ENCODE results near the gene EPS15.

The EPS15 gene

DNA sequence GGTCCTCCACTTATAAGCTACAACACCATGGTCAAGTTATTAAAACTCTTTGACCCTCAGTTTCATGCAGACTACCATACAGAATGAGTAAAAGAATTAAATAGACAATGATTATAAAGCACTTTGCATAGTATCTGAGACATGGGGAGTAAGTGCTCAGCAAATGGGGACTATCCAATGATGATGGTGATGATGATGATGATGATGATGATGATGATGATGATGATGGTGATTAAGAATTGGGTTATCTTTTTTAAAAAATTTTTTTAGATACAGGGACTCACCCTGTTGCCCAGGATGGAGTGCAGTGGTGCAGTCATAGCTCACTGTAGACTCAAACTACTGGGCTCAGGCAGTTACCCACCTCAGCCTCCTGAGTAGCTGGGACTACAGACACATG lies 8.1 kb upstream of the EPS15 start:
- DNase-seq (ENCODE audit: insufficient read length, low spot score) (no peak), FAIRE-seq (no peak)
- TF ChIP-seq CTCF (IDR thresholded peaks at IDR 0.05; ENCODE audit: insufficient read depth, missing control alignments), result no peak

- FAIRE-seq (no peak), DNase-seq (ENCODE audit: insufficient read length, low spot score) (no peak)
- TF ChIP-seq CTCF (IDR thresholded peaks at IDR 0.05; ENCODE audit: insufficient read depth, missing control alignments), result no peak
Observed at GRCh38 chr1:51526248-51526647, 7.2 kb upstream of the EPS15 start.

GRCh38 chr1:51525295-51525694 lies 6.2 kb upstream of the EPS15 start:
- no peak for FAIRE-seq
- no peak for TF ChIP-seq CTCF (IDR thresholded peaks at IDR 0.05; ENCODE audit: insufficient read depth, missing control alignments)
- DNase-seq (ENCODE audit: insufficient read length, low spot score), result no peak

- no peak for TF ChIP-seq CTCF (IDR thresholded peaks at IDR 0.05; ENCODE audit: insufficient read depth, missing control alignments)
- DNase-seq (ENCODE audit: insufficient read length, low spot score), result no peak
- no peak for FAIRE-seq
Observed at GRCh38 chr1:51524817-51525216, 5.8 kb upstream of the EPS15 start.

- DNase-seq (ENCODE audit: insufficient read length, low spot score) (no peak), FAIRE-seq (no peak)
- no peak for TF ChIP-seq CTCF (IDR thresholded peaks at IDR 0.05; ENCODE audit: insufficient read depth, missing control alignments)
Observed at GRCh38 chr1:51523931-51524330, 4.9 kb upstream of the EPS15 start.

DNA sequence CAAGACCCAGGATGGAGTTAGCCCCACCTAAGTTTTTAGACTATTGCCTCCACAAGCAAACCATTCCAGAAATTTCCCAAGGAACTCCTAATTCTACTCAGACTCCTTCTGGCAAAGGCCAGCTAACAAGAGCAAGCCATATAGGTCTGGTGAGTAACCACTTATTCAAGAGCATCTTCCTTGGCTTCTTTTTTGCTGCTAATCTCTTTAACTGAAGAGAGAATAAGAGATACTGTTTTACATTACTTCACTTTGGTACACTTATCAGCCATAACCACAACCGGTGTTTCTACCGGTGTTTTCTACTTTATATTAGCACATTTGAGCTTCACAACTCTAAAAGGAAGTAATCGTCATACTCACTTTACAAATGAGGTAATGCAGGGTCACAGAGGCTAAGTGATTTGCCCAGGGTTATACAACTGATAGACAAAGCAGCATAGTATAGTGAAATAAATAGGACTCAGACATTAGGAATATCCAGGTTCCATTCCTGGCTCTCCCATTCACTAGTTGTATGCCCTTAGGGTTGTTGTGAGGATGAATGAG lies 1.7 kb upstream of the EPS15 start:
- DNase-seq (ENCODE audit: insufficient read length, low spot score) (no peak), FAIRE-seq (no peak)
- no peak for TF ChIP-seq CTCF (IDR thresholded peaks at IDR 0.05; ENCODE audit: insufficient read depth, missing control alignments)

- no peak for TF ChIP-seq CTCF (IDR thresholded peaks at IDR 0.05; ENCODE audit: insufficient read depth, missing control alignments)
- DNase-seq (ENCODE audit: insufficient read length, low spot score) (no peak), FAIRE-seq (no peak)
Observed at GRCh38 chr1:51519865-51520699, 1.0 kb upstream of the EPS15 start.
